GM19239 (cell line): Measurements from ENCODE around the gene ZNF865.
A peak's percentile ranks its signal among the peaks of the same experiment; 100 is the strongest.
"Not testable (repeated sequence)": the region's sequence is repeated elsewhere in the genome, so short reads cannot be mapped to it uniquely, and the experiment has no call there.

Source experiments
- DNase-seq: peaks from one replicate; pipeline ENCODE4 v3.0.0; 2011; ENCODE audit warnings: low spot score; ENCODE audit not compliant: insufficient read length
- FAIRE-seq: peaks from 2 replicates; lab custom pipeline; 2011; peaks lifted over from hg19 to GRCh38; lab: Jason Lieb, UNC

The ZNF865 gene

GRCh38 chr19:55605637-55606470 lies at the start of gene ZNF865:
Gene ZNF865, plus strand, starts transcription at chr19:55605647. Its CDS starts 7,972 bp downstream, at chr19:55613619.
- FAIRE-seq (peak; percentile 86), DNase-seq (no peak)

DNA sequence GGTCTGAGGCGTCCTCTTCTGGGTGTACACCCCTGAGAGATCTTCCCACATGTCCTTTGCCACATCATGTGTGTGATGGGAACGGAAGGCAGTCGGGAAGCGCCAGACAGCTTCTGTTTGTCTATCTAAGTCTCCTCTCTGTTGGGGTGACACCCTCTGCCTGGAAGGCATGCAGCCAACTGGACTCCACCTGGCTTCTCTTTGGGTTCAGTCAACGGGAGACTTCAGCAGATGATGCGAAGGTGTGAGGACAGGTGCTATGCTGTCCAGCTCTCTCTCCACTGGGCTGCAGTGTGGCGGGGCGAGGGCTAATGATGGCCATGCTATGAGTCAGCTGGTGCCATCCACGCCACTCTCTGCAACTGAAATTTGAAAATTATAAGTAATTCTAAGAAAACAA lies 45.8 kb upstream of the ZNF865 start:
- FAIRE-seq: no peak
- no peak for DNase-seq

DNA sequence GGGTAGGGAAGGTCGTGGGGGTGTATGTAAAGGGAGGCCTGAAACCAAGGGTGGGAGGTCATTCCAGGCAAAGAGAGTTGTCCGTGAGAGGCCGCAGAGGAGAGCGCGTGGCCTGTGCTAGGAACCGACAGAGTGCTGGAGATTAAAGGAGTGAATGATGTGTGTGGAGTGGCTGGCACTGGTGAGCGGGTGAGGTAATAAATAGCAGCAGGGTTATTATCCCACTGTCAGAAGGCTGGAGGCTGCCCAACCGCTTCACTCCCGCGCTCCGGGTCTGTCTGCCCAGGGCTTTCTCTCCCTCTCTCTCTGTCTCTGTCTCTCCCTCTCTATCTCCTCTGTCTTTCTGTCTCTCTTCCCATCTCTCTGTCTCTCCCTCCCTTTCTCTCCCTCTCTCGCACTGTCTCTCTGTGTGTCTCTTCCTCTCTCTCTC lies 42.2 kb upstream of the ZNF865 start:
- no peak for DNase-seq
- FAIRE-seq: no peak

DNA sequence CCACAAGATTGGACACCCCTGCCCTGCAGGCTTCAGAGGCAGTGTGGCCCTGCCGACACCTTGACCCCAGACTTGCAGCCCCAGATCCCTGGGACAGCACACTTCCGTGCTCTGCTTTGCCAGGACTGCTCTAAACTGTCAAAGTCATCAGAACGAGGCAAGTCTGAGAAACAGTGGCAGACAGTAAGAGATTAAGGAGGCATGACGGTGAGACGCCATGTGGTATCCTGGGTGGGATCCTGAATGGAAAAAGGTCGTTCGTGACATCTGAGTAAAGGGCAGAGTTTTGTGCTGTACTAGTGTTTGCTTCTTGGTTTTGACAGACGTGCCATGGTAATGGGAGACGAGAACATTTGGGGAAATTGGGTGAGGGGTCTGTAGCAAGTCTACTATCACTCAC lies 38.6 kb upstream of the ZNF865 start:
- no peak for FAIRE-seq
- DNase-seq: no peak

DNA sequence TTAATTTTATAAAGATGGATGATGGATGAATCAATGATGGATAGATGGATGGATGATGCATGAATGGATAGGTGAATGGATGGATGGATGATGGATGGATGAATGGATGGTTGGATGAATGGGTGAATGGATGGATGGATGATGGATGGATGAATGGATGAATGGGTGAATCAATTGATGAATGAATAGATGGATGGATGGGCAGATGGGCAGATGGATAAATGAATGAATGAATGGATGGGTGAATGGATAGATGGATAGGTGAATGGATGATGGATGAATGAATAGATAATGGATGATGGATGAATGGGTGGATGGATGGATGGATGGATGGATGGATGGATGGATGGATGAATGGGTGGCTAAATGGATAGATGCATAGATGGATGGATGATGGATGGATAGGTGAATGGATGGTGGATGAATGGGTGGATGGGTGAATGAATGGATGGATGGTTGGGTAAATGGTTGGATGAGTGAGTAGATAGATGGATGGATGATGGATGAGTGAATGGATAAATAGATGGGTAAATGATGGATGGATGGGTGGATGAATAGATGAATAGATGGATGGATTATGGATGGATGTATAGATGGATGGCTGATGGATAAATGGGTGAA lies 37.6 kb upstream of the ZNF865 start:
- DNase-seq (no peak), FAIRE-seq (no peak)

- DNase-seq, FAIRE-seq: not testable (repeated sequence)
Observed at GRCh38 chr19:55569477-55569876, 36.0 kb upstream of the ZNF865 start.

- FAIRE-seq, DNase-seq: not testable (repeated sequence)
Observed at GRCh38 chr19:55573929-55574328, 31.5 kb upstream of the ZNF865 start.

GRCh38 chr19:55576746-55577145 lies 28.7 kb upstream of the ZNF865 start:
- no peak for FAIRE-seq
- no peak for DNase-seq

DNA sequence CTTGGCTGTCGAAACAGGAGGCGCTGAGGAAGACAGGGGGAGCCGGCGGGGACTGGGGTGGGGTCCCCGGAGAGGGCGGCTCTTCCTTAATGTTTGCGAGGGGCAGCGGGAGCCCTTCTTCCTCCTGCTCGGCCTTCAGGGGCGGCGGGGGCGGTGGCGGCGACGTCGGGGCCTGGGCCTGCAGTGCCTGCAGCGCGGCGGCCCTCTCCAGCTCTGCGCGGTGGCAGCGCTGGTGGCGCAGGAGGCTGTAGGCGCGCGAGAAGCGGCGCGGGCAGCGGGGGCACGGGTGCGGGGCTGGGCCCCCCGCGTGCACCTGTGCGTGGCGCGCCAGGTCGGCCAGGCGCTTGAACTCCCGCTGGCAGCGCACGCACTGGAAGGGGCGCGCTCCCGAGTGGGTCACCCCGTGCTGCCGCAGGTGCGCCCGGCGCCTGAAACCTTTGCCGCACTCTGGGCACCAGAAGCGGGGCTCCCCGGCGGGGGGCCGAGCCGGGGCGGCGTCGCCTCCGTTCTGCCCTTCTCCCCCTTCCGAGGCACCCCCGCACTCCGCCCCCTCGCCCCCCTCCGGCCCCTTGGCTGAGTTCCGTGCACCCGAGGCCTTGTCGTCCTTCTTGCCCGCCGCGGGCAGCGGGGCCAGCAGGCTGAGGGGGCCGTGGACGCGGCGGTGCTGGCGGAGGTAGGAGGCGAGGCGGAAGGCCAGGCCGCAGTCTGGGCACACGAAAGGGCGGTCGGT lies 27.3 kb upstream of the ZNF865 start:
- no peak for DNase-seq
- FAIRE-seq: no peak

DNA sequence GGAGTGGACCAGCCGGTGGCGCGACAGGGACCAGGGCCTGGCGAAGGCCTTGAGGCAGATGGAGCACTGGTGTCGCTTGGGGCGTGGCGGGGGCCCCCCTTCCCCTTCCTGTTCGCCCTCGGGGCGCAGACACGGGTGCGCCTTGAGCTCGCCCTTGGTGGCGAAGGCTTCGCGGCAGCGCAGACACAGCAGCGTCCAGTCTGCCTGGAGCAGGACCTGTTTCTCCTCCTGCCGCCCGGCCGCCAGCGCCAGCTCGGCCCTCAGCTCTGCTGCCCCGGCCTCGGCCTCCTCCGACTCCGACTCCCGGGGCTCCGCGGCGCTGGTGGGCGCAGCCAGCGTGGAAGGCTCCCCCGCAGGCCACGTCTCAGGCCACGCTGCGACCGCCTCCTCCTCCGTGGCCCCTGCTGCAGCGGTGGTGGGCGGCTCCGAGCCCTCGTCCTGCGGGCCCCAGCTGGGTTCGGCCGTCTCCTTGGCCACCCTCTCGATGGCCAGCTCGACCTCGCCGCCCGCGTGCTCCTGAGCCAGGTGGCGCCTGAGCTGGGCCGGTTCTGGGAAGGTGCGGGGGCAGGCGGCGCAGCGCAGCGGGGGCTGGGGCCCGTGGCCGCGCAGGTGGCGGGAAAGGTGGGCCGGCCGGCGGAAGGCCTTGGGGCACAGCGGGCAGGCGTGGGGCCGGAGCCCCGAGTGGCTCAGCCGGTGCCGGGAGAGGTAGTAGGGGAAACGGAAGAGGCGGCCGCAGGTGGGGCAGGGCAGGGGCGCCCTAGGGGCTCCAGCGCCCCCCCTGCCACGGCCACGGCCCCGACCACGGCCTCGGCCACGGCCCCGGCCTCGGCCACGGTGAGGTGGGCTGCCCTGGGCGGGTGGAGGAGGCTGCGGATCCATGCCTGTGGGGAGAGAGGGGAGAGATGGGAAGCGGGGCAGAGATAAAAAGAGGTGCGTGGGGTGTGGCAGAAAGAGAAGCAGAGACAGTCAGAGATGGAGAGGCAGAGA lies 26.4 kb upstream of the ZNF865 start:
- no peak for FAIRE-seq
- DNase-seq: no peak

DNA sequence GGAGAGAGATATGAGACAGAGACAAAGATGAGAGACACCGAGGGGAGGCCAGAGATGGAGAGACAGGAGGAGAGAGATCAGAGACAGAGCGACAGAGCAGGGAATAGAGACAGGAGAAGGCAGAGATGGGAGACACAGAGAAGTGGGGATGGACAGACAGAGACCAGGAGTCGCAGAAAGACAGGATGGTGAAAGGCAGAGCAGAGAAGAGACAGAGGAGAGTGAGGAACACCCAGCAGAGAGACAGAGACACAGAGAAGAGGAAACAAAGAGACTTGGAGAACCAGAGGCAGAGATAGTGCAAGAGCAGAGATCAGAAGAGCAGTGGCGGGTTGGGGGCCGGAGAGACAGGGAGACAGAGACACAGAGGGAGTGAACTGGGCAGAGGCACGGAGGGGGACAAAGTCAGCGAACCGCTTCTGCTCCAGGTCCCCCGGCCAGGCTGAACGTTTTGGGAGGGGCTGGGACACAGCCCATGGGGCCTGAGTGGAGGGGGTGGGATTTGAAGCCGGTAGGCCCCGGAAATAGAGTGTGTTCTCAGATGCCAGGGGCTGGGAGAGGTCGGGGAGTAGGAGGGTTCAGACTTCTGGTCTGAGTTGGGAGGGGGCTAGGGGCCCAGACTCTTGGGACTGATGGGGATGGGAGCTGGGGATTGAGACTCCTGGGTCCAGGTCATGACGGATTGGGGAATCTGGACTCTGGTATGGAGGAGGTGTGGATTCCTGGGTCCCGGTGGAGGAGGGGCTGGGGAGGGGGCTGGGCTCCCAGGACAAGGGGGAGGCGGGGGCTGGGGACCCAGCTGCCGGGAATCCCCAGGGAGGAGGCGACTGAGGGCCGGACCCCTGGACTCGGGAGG lies 25.5 kb upstream of the ZNF865 start:
- no peak for FAIRE-seq

DNA sequence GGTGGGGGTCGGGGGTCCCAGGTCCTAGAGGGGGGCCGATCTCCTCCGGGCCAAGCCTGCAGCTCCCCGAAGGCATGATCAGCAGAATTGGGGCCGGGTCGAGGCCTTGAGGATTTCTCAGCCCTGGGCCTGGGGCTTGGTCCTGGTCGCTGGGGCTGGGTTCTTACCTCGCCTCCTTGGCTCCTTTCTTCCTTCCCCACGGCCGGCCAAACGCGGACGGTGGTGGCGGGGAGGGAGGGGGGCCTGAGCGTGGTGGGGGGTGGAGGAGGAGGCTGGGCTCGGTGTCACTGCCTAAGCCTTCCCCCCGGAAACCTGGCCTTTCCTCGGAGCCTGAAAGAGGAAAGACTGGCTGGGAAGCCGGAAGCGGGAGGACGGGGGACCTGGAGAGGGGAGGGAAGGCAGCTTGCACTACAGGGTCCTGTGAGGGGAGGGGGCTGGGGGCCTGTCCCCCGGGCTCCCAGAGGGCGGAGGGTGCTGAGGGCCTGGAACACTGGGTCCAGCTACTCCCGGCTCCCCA lies 24.8 kb upstream of the ZNF865 start, which contains the start of gene ZNF579:
ZNF579 (minus strand) TSS at position 221 of the 517 bp plus-strand sequence. CDS start 1,209 bp downstream, outside the sequence.
- FAIRE-seq: peak; percentile 60
- peak; percentile 96 for DNase-seq

More for the DNA sequence above, 25.5 kb upstream of the ZNF865 start:
- DNase-seq: peak; percentile 63

- FAIRE-seq (peak; percentile 76), DNase-seq (no peak)
Observed at GRCh38 chr19:55581145-55581822, 24.2 kb upstream of the ZNF865 start.

DNA sequence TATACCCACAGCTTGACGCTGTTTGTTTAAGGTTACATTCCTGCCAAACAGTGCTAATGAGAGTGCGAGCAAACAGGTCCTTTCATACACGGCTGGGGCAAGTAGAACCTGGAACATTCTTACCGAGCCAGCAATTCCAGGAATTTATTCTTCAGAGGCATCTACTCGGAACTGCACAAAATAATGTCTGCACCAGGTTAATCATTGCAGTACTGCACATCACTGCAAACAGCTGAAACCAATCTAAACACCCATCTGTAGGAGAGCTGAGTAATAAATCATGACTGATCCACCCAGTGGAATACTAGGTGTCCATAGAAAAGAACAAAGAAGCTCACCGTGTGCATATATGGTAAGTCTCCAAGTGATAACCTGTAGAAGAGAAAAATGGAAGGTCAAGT lies 23.6 kb upstream of the ZNF865 start:
- FAIRE-seq (no peak), DNase-seq (no peak)

DNA sequence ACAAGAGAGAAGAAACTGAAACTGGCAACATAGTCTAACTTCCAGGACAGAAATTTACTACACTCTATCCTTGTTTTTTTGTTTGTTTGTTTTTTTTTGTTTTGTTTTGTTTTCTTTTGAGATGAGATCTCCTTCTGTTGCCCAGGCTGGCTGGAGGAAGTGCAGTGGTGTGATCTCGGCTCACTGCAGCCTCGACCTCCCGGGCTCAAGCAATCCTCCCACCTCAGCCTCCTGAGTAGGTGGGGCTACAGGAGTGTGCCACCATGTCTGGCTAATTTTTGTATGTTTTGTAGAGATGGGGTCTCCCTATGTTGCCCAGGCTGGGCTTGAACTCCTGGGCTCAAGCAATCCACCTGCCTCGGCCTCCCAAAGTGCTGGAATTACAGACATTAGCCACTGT lies 23.2 kb upstream of the ZNF865 start:
- not testable (repeated sequence) for FAIRE-seq, DNase-seq

- not testable (repeated sequence) for DNase-seq, FAIRE-seq
Observed at GRCh38 chr19:55583897-55584296, 21.6 kb upstream of the ZNF865 start.

DNA sequence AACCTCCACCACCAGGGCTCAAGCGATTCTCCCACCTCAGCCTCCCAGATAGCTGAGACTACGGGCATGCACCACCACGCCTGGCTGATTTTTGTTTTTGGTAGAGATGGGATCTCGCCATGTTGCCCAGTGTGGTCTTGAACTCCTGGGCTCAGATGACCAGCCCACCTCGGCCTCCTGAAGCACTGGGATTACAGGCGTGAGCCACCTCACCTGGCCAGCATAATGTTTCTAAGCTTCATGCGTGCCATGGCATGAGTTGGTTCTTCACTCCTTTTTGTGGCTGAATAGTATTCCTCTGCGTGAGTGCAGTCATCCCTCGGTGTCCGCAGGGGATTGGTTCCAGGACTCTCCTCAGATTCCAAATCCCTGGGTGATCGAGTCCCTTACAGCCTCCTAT lies 20.6 kb upstream of the ZNF865 start:
- FAIRE-seq (no peak), DNase-seq (no peak)
